Fibroblast of skin of left biceps (primary cell): ENCODE data around the gene HYAL3.
"Not testable (repeated sequence)": the region's sequence is repeated elsewhere in the genome, so short reads cannot be mapped to it uniquely, and the experiment has no call there.

ENCODE experiments used
- DNase-seq, 2 experiments: peaks; one replicate each; pipeline ENCODE4 v3.0.0-alpha.2; 2013; ENCODE audit warnings: low read depth in 2 of 2

Gene HYAL3

GRCh38 chr3:50314816-50315215 is 15.6 kb upstream of the HYAL3 start:
- DNase-seq: no peak

- no peak for DNase-seq
Observed at GRCh38 chr3:50314342-50314741, 15.1 kb upstream of the HYAL3 start.

GRCh38 chr3:50312041-50312440 is 12.8 kb upstream of the HYAL3 start:
- DNase-seq: not testable (repeated sequence)

GRCh38 chr3:50304601-50305000 is 5.4 kb upstream of the HYAL3 start:
- DNase-seq: no peak

- no peak for DNase-seq
Observed at GRCh38 chr3:50303013-50303815, 4.0 kb upstream of the HYAL3 start, which contains the start of gene HYAL1. Gene HYAL1, minus strand, starts transcription at chr3:50303574. Its CDS starts 618 bp downstream, at chr3:50302956.

- DNase-seq: no peak
Observed at GRCh38 chr3:50302095-50303012, 3.1 kb upstream of the HYAL3 start.

GRCh38 chr3:50300681-50301254 is 1.6 kb upstream of the HYAL3 start:
- no peak for DNase-seq

GRCh38 chr3:50299929-50300680 is 900 bp upstream of the HYAL3 start:
- no peak for DNase-seq

- no peak for DNase-seq
Observed at GRCh38 chr3:50299638-50299928, 378 bp upstream of the HYAL3 start.

- no peak for DNase-seq
Observed at GRCh38 chr3:50297896-50298725, 1.1 kb downstream of the HYAL3 start.

- DNase-seq: no peak
Observed at GRCh38 chr3:50297384-50297775, 1.8 kb downstream of the HYAL3 start.

GRCh38 chr3:50296721-50297383 is 2.4 kb downstream of the HYAL3 start:
- no peak for DNase-seq

- DNase-seq: no peak
Observed at GRCh38 chr3:50295553-50296431, 3.4 kb downstream of the HYAL3 start.

GRCh38 chr3:50294492-50295403 is 4.5 kb downstream of the HYAL3 start:
- no peak for DNase-seq

- DNase-seq: no peak
Observed at GRCh38 chr3:50294089-50294488, 5.1 kb downstream of the HYAL3 start.

- no peak for DNase-seq
Observed at GRCh38 chr3:50293079-50293801, 6.0 kb downstream of the HYAL3 start.
